Left lung (tissue), 10 donors: Measurements from ENCODE around the gene MCU. TPM values are rescaled to one million over a fixed set of nuclear protein-coding genes. Genes with fewer than 3 reads are reported as not detected.

ENCODE experiments used
- ATAC-seq: fragments of 200-7000 bp; cut with Tn5 transposase; one replicate; pipeline ENCODE4 v1.9.1; 2020; ENCODE audit warnings: moderate library complexity
- DNase-seq, 4 donors: peaks; one replicate each; pipeline ENCODE4 v3.0.0-alpha.2; 2013 to 2020
- H3K27ac ChIP-seq, 2 donors: fragments of 200-600 bp; sonication (generic) in 1 of 2; one replicate each; pipeline versions ENCODE4 v1.5.0 to v1.8.0; 2020 to 2021
- H3K27me3 ChIP-seq, 2 donors: fragments of 200-600 bp; sonication (generic) in 1 of 2; one replicate each; pipeline versions ENCODE4 v1.5.0 to v1.8.0; 2020 to 2021
- H3K36me3 ChIP-seq, 2 donors: fragments of 200-600 bp; sonication (generic) in 1 of 2; one replicate each; pipeline versions ENCODE4 v1.5.0 to v1.8.0; 2020 to 2021
- H3K4me1 ChIP-seq, 2 donors: fragments of 200-600 bp; one replicate each; pipeline ENCODE4 v1.8.0; 2021
- H3K4me3 ChIP-seq, 2 donors: fragments of 200-600 bp; sonication (generic) in 1 of 2; one replicate each; pipeline versions ENCODE4 v1.5.0 to v1.8.0; 2020 to 2021; ENCODE audit warnings: mild to moderate bottlenecking in 1 of 2
- H3K9me3 ChIP-seq, 2 donors: fragments of 200-600 bp; sonication (generic) in 1 of 2; one replicate each; pipeline versions ENCODE4 v1.5.0 to v1.8.0; 2020 to 2021
- CTCF ChIP-seq, 2 donors: fragments of 200-600 bp; sonication (generic) in 1 of 2; IDR thresholded peaks; one replicate each; pipeline versions ENCODE4 v1.5.0 to v1.8.0; 2021; ENCODE audit warnings: antibody characterized with exemption in 2 of 2
- intact Hi-C, 2 donors: fragments of 100-400 bp; cut with DNase I; formaldehyde crosslinking; loops; one replicate each; pipeline versions ENCODE4 v1.11.2 to v1.14.2; 2022
- polyA plus RNA-seq, 6 donors: library from polyadenylated mRNA; unstranded; fragments of 120-200 nt; gene quantifications; one replicate each; pipeline ENCODE4 v1.2.1, GENCODE V29; 2013; ENCODE audit not compliant: insufficient read length in 6 of 6
- total RNA-seq, 2 donors: library from RNA; stranded (reverse); fragmentation: NEBNext Ultra II Directional; extraction: Animal tissue kit (Norgen Biotek cat#: 25700); gene quantifications; one replicate each; pipeline ENCODE4 v1.2.1, GENCODE V29; 2021
- donor health status: DM: no; HTN: yes; CAD: no.
- donor health status: DM: no; HTN: no; CAD: no.

MCU gene
- total and polyA plus RNA-seq, 8 donors: 29.4 to 48.8 (median 38.6) TPM

- ATAC-seq: no peak
- no peaks in the 10 kb centered on the region for H3K36me3 ChIP-seq
- H3K4me1 ChIP-seq: no peaks in the 10 kb centered on the region
- no peaks in the 10 kb centered on the region for H3K27me3 ChIP-seq
- no peak overlapping the region for H3K27ac ChIP-seq
- intact Hi-C loops: no loop called here
- H3K9me3 ChIP-seq: no peaks in the 10 kb centered on the region
- DNase-seq: no peak
- no peak for TF ChIP-seq CTCF (IDR thresholded peaks at IDR 0.05)
- H3K4me3 ChIP-seq: no peak overlapping the region
These were observed 43.6 kb upstream of the MCU start for GRCh38 chr10:72648301-72648700.

DNA sequence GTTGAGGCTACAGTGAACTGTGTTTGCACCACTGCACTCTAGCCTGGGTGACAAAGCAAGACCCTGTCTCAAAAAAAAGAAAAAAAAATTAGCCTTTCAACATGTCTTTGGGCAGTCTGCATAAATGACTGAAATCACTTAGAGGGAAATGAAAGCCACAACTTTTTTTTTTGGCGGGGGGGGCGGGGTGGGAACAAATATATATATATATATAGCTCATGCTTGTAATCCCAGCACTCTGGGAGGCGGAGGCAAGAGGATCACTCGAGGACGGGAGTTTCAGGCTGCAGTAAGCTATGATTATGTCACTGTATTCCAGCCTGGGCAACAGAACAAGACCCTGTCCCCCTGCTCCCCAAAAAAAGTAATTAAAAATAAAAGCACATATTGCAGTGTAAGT, 42.7 kb upstream of the MCU start:
- ATAC-seq (no peak), DNase-seq (no peak)
- H3K27me3 ChIP-seq: no peaks in the 10 kb centered on the region
- intact Hi-C loops: no loop called here
- TF ChIP-seq CTCF (IDR thresholded peaks at IDR 0.05): no peak
- no peaks in the 10 kb centered on the region for H3K36me3 ChIP-seq
- no peaks in the 10 kb centered on the region for H3K4me1 ChIP-seq
- H3K27ac ChIP-seq: no peak overlapping the region
- no peaks in the 10 kb centered on the region for H3K9me3 ChIP-seq
- H3K4me3 ChIP-seq: no peak overlapping the region

DNA sequence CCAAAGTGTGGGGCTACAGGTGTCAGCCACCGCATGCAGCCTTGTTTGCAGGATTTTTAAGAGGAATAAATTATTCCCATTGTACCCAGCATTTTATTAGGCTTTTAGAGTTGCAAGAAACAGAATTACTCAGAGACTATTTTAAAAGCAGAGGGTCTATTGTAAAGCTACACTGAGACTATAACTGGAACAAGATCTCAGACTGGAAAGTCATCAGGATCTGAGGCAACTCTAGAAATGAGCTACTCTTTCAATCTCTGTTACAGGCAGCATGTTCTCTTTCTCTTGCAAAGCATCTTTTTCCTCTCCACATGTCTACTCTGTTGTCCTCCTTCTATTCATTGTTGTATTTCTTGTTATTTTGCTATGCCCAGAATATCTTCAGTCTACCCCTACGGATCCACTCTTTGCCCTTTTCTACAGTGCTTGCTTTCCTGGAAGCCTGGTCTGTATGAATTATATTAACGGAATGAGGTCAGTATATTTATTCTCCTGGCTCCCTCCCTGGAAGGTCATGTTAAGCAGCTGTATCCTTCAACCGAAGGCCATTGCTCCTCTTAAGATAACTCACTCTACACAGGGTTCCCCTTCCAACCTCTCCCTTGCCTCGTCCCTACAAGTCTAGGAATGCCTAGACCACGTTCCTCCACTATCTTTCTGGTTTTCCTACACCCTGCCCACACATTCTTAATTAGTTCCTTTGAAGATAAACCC, 38.4 kb upstream of the MCU start:
- DNase-seq (no peak), ATAC-seq (no peak)
- no peak for TF ChIP-seq CTCF (IDR thresholded peaks at IDR 0.05)
- H3K4me1 ChIP-seq: no peaks in the 10 kb centered on the region
- no peak overlapping the region for H3K4me3 ChIP-seq
- no peak overlapping the region for H3K27ac ChIP-seq
- no peaks in the 10 kb centered on the region for H3K27me3 ChIP-seq
- no peaks in the 10 kb centered on the region for H3K9me3 ChIP-seq
- intact Hi-C loops: no loop called here
- H3K36me3 ChIP-seq: no peaks in the 10 kb centered on the region

DNA sequence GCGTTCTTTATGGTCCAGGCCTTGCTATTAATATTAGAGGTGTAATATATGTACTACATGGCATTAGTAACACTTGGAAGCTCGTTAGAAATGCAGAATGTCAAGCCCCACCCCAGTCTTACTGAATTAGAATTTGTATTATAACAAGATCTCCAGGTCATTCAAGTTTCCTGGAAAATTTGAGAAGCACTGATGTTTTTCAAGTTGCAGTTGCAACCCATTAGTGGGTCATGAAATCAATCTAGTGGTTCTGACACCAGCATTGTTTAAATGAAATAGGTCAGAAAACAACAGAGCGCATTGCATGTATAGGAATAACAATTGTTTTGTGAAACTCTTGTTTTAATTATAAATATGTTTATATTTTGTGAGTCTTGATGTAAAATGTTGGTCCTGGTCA, 37.2 kb upstream of the MCU start:
- H3K4me3 ChIP-seq: no peak overlapping the region
- H3K36me3 ChIP-seq: no peaks in the 10 kb centered on the region
- no peak for TF ChIP-seq CTCF (IDR thresholded peaks at IDR 0.05)
- no peak for DNase-seq
- ATAC-seq: no peak
- H3K4me1 ChIP-seq: no peaks in the 10 kb centered on the region
- no peaks in the 10 kb centered on the region for H3K27me3 ChIP-seq
- intact Hi-C loops: no loop called here
- no peak overlapping the region for H3K27ac ChIP-seq
- no peaks in the 10 kb centered on the region for H3K9me3 ChIP-seq

DNA sequence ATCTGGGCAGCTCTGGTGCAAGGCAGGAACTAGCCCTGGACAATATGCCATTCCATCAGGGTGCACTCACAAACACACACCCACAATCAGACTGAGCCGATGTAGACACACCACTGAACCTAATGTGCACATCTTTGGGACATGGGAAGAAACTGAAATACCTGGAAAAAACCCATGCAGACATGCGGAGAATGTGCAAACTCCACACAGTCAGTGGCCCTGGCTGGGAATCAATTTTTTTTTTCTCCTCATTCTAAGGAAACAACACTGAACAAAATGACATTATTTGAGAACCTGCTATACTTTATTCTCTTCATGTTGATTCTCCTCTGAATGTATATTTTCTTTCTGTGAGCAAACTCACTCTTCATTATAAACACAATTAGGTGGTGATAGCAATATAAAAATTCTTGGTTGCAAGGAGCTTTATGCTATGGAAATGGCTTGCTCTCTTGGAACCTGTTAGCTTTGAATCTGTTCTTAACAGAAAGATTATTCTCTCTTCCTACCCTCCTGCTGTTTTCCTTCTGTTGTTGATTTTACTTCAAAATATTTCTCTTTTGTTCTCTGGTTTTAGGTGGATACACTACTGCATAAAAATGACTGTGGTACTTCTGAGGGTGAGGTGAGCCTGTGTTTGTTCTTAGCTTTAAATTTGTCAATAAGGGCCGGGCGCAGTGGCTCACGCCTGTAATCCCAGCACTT, 33.1 kb upstream of the MCU start:
- intact Hi-C loops: no loop called here
- Histone ChIP-seq H3K36me3 (no peaks in the 10 kb centered on the region), H3K4me3 (no peak overlapping the region), H3K27ac (no peak overlapping the region), H3K27me3 (no peaks in the 10 kb centered on the region), H3K4me1 (no peaks in the 10 kb centered on the region), H3K9me3 (no peaks in the 10 kb centered on the region)
- ATAC-seq (no peak), DNase-seq (no peak)
- no peak for TF ChIP-seq CTCF (IDR thresholded peaks at IDR 0.05)
